NCI-H2029 treated with DMSO at 0.1 percent for 48 hours (cell line): ENCODE data around the gene PJA1.

Experiments
- DNase-seq: peaks from one replicate; lab custom pipeline; 2025; lab: John Stamatoyannopoulos, UW

Gene PJA1

GRCh38 chrX:69165087-69165651 is at the start of gene PJA1:
Gene PJA1, minus strand, starts transcription at chrX:69165453. Its CDS starts 2,380 bp downstream, at chrX:69163073.
- DNase-seq = peak; percentile 6

- DNase-seq = no peak
Observed at GRCh38 chrX:69214463-69214862, 49.2 kb upstream of the PJA1 start.

GRCh38 chrX:69211701-69212100 is 46.4 kb upstream of the PJA1 start:
- DNase-seq = no peak

- no peak for DNase-seq
Observed at GRCh38 chrX:69210581-69210980, 45.3 kb upstream of the PJA1 start.

- DNase-seq = no peak
Observed at GRCh38 chrX:69207216-69207615, 42.0 kb upstream of the PJA1 start.

- no peak for DNase-seq
Observed at GRCh38 chrX:69203638-69204037, 38.4 kb upstream of the PJA1 start.

GRCh38 chrX:69197690-69198089 is 32.4 kb upstream of the PJA1 start:
- DNase-seq = no peak

GRCh38 chrX:69196666-69197065 is 31.4 kb upstream of the PJA1 start:
- no peak for DNase-seq

GRCh38 chrX:69195810-69196209 is 30.6 kb upstream of the PJA1 start:
- DNase-seq = no peak

- DNase-seq = no peak
Observed at GRCh38 chrX:69195192-69195591, 29.9 kb upstream of the PJA1 start.

GRCh38 chrX:69192603-69193002 is 27.4 kb upstream of the PJA1 start:
- no peak for DNase-seq

GRCh38 chrX:69189576-69190371 is 24.5 kb upstream of the PJA1 start:
- no peak for DNase-seq

- no peak for DNase-seq
Observed at GRCh38 chrX:69186651-69187050, 21.4 kb upstream of the PJA1 start.

- DNase-seq = no peak
Observed at GRCh38 chrX:69185886-69186285, 20.6 kb upstream of the PJA1 start.

- DNase-seq = no peak
Observed at GRCh38 chrX:69185141-69185540, 19.9 kb upstream of the PJA1 start.

GRCh38 chrX:69182818-69183380 is 17.6 kb upstream of the PJA1 start:
- DNase-seq = no peak

- peak; percentile 12 for DNase-seq
Observed at GRCh38 chrX:69179380-69179911, 14.2 kb upstream of the PJA1 start.

GRCh38 chrX:69178592-69178991 is 13.3 kb upstream of the PJA1 start:
- DNase-seq = no peak

GRCh38 chrX:69177511-69178162 is 12.4 kb upstream of the PJA1 start:
- no peak for DNase-seq

- DNase-seq = no peak
Observed at GRCh38 chrX:69176053-69176452, 10.8 kb upstream of the PJA1 start.

GRCh38 chrX:69173906-69174305 is 8.7 kb upstream of the PJA1 start:
- no peak for DNase-seq

GRCh38 chrX:69172937-69173336 is 7.7 kb upstream of the PJA1 start:
- no peak for DNase-seq

GRCh38 chrX:69170319-69170718 is 5.1 kb upstream of the PJA1 start:
- no peak for DNase-seq
